T-helper 2 cell treated with Interferon-gamma antibody and Interleukin-4, amounts not matched to agents 100 ng/mL and 5 ng/mL, for 36 hours (primary cell): ENCODE measurements around the gene C21orf58. TPM values are rescaled to one million over a fixed set of nuclear protein-coding genes. Genes with fewer than 3 reads are reported as not detected.

Experiments used
- intact Hi-C: fragments of 100-400 bp; cut with micrococcal nuclease; formaldehyde crosslinking; loops from one replicate; pipeline ENCODE4 v1.15.1; 2023
- total RNA-seq: library from RNA; stranded (reverse); gene quantifications from 2 replicates; pipeline ENCODE4 v1.2.3, GENCODE V29; 2022

Gene C21orf58
- total RNA-seq, 1 donor from 2014 or later, result 50.3 TPM

DNA sequence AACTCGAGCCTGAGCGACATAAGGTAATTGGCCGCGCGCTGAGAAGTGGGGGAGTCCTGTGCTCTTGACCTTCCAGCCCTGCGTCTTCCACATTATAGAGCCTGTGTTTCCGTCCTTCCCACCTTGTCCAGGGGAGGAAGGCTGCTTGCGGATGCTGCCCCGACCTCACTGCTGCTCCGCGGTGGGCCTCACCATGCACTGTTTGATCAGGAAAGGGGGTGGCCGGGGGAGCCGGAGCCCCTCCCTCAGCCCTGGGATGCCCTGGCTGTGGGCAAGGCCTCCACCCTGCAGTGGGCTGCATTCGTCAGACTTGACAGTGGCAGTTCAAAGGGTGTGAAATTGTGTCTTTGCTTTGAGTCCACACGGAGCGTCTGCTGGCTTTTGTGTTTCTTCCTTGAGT lies 30.4 kb upstream of the C21orf58 start:
- intact Hi-C loops, result no loop called here

DNA sequence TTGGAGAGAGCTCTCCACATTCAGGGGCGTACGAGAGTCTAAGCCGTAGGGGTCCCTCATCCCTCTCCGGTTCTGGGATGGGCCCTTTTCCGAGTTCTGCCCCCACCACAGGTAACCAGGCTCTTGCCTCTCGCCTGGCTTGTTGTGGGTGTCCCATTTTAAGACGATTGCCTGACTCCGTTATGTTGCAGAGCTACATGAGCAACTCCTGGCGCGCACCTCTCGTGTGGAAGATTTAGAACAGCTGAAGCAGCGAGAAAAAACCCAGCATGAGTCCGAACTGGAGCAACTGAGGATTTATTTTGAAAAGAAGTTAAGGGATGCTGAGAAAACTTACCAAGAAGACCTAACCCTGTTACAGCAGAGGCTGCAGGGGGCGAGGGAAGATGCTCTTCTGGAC lies 29.2 kb upstream of the C21orf58 start:
- intact Hi-C loops, result no loop called here

DNA sequence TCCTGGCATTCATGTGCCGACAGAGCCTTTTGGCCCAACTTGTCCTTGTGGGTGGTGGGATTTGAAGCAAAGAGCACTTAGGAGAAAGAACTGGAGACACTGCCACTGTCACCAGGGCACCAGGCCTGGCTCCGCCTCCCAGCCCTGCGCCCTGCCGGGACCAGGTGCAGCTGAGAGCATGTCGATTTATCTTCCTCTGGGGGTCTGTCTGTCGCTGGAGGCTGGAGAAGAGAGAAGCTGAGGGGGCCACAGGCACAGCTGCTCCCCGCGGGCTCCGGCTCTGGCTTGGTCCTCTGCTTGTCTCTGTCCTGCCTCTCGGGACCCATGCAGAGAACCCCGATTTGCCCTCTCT lies 28.5 kb upstream of the C21orf58 start:
- intact Hi-C loops, result no loop called here

DNA sequence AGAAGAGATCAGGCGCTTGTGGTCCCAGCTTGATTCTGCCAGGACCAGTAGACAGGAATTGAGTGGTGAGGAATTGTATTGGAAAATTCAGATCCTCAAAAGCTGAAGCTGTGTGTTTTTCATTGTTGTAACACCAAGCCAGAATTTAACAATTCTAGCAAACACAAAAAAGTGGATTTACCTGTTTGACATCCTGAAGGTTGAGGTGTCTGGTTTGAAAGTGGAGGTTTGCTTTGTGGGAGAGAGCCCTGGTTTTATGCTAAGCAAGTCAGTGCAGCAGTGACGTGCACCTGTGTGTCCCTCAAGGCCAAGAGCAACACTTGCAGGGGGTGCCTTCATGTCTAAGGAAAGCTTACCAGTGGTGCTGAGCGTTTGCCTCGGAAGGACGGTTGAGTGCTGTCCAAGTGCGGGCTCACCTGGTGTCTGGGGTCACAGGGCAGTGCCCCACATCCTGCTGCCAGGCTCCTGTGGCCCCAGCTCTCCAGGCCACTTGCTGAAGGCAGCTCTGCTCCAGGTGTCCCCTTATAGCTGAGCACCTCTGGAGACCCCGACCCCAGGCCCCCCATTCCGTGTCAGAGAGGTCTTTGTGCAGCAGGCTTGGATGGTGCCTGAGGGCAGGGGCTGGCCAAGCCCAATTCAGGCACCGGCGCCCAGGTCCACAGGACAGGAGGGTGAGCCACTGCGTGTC lies 27.9 kb upstream of the C21orf58 start:
- intact Hi-C loops, result no loop called here

DNA sequence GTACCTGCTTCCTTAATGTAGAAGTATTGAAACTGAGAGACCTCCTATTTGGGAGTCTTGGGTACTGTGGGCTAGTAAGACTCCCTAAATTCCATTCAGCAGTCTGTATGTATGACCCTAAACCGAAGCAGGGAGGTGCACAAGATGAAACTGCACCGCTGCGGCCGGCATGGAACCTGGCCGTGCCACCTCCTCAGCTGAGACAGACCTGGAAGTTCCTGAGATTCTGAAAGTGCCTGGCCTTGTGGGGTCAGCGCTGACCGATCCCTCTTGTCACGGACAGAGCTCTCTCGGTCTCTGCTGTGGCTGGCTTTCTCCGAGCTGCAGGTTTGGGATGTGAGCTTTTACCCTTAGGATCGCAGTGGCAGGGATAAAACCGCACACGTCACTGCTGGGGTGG lies 27.3 kb upstream of the C21orf58 start:
- intact Hi-C loops, result no loop called here

DNA sequence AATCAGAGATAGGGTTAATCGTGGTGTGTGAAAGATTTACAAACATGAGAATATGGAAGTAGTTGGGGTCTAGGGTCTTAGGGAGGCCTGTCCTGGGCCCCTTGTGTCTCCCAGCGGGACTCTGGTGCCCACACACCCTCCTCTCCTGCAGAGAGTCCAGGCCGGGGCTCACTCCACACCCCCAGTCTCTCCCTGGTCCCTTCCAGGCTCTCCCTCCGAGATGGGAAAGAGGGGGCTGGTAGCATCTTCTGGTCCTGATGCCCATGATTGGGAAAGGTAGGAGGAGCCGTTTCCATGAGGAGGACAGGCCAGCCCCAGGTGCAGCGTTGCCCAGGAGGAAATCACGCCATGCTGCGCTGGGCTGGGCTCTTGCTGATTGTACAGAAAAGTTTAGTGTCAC lies 26.9 kb upstream of the C21orf58 start:
- intact Hi-C loops, result no loop called here

DNA sequence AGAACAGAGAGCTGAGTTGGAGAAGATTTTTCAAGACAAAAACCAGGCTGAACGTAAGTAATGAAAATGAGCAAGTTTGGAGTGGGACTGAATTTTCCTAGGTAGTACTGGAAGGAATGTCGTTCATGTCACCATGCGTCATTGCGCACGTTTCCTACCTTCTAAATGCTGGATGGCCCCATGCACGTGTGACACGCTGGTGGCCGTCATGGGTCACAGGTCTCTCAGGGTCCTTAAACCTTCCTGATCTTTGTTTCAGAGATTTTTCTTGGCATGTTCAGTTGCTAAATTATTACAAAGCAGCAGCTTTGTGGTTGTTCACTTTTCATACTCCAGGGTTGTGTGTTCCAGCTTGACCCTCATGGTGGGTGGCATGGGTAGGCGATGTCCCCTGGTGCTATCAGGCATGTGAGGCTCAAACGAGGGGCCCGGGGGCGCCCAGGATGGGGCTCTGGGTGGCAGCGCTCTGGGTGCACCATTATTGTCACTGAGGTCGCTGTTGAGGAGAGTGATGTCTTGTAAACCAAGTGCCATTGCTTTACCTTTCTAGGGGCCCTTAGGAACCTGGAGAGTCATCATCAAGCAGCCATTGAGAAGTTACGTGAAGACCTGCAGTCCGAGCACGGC lies 25.6 kb upstream of the C21orf58 start:
- intact Hi-C loops, result no loop called here

DNA sequence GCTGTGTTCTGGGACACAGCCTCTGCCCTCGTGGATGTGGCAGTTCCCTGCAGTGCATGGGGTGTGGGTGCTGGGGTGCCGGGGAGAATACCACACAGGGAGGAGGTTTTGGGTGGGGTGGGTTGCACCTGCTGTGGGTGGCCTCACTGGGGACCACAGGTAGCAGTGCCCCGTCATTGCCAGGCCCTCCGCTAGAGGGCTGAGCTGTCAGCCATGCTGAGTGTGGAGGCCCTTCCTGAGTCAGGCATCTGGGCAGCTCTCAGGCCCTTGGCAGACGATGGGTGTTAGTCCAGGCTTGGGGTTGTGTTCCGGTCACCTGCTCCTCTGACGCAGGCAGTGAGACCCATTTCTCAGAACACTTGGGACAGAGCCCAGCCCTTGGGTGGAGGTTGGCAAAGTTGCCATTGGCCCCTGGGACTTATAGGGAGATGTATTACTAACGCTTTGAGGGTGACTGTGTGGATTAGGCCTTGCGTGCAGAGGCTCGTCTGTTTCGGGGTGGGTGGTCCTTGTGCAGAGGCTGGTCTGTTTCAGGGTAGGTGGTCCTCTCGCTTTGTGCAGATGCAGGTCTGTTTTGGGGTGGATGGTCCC lies 24.2 kb upstream of the C21orf58 start:
- intact Hi-C loops, result no loop called here

DNA sequence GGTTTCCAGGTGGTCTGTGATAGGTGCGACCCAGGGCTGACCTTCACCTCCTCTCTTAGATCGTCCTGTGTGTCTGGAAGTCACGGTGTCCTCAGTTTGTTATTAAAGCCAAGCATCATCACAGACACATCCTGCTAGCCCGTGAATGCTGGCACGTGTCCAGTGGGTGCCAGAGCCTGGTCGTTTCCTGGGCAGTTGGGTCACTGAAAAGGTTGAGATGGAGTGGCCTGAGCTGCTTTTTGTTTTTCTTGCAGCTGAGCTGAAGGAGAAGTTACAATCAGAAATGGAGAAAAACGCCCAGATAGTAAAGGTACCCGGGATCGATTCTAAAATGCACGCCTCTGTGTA lies 23.5 kb upstream of the C21orf58 start:
- intact Hi-C loops, result no loop called here

DNA sequence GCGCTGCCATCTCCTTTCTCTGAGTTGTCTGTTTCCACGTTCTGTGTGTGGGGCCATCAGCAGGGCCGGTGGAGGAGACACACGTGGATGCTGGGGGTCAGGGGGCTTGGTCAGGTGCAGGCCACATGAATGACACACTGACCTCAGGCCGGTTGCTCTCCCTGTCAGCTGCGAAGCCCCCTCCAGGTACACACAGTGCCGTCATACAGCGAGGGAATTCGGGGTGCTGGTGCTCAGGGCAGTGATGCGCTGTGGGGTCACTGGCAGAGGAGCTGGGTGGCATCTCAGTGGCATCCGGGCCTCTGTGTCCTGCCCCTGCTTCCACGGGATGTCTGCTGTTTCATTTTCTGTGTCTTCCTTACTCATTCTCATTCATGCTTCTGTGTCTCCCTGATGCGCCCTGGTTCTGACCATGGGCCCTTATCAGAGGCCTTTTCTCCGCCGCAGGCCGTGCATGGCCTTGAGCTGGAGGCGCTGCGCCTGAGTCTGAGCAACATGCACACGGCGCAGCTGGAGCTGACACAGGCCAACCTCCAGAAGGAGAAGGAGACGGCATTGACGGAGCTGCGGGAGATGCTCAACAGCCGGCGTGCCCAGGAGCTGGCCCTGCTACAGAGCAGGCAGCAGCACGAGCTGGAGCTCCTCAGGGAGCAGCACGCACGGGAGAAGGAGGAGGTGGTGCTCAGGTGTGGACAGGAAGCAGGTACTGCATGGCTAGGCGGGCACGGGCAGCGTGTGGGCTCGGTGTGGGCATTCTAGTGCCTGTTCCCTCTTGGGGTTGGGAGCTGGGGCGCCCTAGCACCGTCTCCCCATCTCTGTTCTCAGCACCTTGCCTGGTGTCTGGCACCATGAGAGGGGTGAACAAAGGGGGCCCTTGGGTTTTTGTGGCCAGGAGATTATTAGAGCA lies 22.9 kb upstream of the C21orf58 start:
- intact Hi-C loops, result no loop called here

DNA sequence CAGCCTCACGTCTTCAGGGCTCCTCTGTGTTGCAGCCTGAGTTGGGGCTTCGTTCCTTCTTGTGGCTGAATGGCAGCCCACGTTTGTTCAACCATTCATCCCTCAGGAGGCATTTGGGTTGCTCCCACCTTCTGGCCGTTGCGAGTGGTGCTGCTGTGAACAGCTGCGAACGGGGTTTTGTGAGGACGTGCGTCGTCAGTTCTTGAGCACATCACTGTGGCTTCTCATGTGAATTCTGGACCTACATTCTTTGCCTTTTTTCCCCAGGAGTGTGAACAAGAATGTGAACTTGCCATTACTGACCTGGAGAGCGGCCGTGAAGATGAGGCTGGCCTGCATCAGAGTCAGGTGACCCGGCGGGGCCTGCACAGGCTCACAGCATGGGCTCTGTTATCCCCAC lies 22.2 kb upstream of the C21orf58 start:
- intact Hi-C loops, result no loop called here

DNA sequence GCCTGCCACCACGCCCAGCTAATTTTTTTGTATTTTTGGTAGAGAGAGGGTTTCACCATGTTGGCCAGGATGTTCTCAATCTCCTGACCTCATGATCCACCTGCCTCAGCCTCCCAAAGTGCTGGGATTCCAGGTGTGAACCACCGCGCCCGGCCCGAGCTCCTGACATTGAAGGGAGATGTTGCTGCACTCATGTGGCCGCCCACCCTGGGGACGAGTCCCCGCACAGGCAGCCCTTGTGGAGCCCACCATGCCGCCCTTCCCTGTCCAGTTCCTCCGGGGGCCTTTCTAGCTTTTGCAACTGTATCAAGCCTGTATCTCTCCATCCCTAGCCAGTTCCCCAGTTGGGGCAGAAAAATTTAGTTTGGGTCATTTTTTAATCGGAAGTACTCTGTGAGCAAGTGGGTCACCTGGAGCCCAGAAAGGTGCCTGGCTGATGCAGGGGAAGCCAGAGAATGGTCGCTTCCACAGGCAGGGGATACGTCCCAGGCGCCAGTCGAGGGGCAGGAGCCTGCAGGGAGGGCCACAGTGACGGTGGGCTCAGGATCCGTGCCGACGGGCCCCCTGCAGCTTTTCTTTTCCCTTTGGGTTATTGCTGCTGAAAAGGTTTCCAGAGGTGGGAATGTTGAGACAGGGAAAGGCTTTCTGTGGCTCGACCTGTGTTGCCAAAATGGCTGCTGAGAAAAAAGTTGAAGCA lies 20.7 kb upstream of the C21orf58 start:
- intact Hi-C loops, result no loop called here

DNA sequence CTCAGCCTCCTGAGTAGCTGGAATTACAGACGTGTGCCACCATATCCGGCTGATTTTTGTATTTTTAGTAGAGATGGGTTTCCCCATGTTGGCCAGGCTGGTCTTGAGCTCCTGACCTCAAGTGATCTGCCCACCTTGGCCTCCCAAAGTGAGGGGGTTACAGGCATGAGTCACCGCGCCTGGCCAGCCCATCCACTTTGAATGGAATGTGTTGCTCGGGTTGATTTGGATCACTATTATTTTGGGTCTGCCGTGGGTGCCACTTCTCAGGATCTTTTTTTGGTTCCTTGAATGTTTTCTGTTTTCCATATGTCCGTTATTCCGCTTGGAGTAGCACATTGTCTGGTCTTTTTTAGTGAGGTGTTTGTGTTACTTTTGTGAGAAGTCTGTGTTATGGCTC lies 17.3 kb upstream of the C21orf58 start:
- intact Hi-C loops, result no loop called here

DNA sequence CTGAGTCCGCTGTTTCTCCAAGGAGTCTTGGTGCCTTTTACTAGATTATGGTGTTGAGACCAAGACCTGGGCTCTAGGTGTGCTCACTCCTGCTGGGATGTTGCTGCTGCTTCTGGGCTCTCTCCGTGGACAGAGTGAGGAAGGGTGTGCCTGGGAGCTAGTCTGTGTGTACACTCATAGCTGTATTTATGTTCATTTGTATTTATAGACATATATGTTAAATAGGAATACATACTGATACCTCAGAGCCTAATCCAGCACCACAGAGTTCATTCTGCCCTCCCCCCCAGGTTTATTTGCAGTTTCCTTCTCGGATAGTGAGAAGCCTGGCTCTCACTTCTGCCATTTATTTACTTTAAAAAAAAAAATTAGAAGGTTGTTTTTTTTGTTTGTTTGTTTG lies 12.9 kb upstream of the C21orf58 start:
- intact Hi-C loops, result no loop called here

DNA sequence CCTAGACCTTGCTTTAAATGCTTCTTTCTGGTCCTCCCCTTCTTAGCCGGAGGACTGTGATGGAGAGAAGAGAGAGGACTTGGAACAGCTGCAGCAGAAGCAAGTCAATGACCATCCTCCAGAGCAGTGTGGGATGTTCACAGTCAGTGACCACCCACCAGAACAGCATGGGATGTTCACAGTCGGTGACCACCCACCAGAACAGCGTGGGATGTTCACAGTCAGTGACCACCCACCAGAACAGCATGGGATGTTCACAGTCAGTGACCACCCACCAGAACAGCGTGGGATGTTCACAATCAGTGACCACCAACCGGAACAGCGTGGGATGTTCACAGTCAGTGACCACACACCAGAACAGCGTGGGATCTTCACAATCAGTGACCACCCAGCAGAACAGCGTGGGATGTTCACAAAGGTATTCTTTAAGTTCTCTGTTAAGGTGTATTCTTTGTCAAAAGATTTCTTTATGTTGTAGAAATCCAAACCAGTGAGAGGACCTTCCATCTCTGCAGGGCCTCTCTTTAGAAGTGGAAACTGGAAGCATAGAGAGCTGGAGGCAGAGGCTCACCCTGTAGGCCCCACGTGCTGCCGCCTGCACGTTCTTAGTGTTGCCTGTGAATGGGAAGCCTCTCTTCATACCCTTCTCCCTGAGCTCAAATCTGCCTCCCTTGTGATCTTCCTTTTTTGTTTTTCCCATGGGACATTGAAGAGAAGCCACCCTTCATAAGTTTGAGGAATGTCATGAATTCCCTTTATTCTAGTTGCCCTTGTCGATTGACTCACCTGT lies 10.9 kb upstream of the C21orf58 start:
- intact Hi-C loops, result no loop called here

DNA sequence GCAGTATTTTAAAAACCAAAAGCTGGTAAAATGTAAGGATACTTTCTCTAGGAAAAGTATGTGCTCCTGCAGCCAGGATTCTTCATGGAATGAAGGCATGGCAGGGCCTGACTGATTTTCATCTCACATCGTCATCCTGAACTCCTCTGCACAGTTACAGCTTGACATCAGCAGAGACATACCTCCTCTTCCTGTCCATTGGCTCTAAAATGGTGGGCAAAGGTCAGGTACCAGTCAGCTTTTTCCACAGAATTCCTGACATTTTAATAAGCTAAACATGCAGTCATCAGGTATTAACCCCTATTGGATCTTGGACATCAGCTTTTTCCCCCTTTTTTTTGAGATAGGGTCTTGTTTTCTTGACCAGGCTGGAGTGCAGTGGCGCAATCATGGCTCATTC lies 6.1 kb upstream of the C21orf58 start:
- intact Hi-C loops, result no loop called here

DNA sequence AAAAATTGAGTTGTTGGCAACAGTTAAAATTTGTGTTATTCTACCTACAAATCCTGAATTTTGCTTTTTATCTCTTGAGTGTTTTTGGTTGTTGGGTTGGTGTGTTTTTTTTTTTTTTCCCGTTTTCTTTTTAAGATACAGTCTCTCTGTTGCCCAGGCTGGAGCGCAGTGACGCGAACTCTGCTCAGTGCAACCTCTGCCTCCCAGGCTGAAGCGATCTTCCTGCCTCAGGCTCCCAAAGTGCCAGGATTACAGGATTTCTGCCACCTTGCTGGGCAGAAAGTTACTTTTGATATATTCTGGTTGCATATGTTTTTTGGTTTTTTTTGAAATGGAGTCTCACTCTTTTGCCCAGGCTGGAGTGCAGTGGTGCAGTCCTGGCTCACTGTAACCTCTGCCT lies 4.5 kb upstream of the C21orf58 start:
- intact Hi-C loops, result no loop called here

DNA sequence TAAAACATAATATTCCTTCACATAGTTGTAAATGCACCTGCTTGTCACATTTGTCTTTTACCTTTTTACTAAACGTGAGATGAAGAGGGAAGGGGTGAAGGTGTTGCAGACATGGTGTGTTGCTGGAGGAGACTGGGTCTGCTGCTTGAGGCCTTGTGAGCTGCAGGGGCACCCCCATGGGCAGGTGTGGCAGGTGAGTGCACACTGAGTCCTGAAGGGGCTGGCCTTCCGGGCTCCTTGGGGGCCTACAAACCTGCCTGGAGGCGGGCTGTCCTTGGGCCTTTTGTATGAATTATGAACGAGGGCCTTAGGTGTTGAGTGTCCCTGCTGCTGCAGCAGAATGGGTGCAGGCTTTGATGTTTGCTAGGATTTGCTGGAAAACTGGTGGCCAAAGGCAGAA lies 4.0 kb upstream of the C21orf58 start:
- intact Hi-C loops, result no loop called here

DNA sequence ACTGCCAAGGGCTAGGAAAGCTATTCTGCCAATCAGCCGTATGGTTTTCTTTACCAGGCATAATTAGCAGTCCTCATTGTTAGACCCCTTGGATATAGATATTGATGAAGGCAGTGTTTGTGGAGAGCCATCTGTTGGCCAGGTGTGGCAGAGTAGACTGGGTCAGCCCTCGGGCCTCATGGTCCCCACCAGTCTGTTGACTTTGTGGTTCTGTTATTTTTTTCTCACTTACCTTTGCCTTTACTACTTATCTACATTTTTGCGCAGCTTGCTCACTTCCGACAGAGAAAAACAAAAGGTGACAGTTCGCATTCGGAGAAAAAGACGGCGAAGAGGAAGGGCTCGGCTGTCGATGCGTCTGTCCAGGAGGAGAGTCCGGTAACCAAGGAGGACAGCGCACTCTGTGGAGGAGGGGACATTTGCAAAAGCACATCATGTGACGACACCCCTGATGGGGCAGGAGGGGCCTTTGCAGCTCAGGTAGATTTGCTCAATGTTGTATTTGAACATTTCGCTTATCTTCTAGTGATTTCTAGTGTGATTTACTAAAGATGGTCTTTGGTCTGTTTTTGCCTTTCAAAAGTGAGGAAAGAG lies 2.5 kb upstream of the C21orf58 start:
- intact Hi-C loops, result no loop called here
